ENCODE results near the gene PRRG4. TPM values are rescaled to one million over a fixed set of nuclear protein-coding genes. Genes with fewer than 3 reads are reported as not detected.
"Not testable (repeated sequence)": the region's sequence is repeated elsewhere in the genome, so short reads cannot be mapped to it uniquely, and the experiment has no call there.

PRRG4 gene
- total RNA-seq, 2 donors from 2014 or later, result 0.67 to 1.8 TPM

DNA sequence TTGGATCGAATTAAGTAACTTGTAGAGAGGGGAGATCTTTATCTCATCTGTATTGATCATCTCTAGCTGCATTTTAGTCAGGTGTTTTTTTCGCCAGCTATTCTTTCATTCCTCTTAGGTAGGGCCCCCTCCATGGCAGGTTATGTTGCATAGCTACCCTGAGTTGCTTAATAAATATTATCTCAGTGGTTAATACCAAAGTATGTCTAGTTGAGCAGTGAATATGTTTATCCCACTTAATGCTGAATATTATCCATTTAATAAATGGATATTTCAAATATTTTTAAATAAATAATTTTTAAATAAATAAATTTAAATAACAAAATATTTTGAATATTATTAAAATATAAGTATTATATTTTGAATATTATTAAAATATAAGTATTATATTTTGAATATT, 9.6 kb downstream of the PRRG4 start:
- Mint-ChIP-seq H3K27me3 (peaks cover 0 to 2% of the 10 kb centered on the region in 2 donors), H3K27ac (no peak overlapping the region), H3K4me1 (ENCODE audit: low read depth in 2 of 2) (no peaks in the 10 kb centered on the region), H3K4me3 (no peak overlapping the region), H3K36me3 (no peaks in the 10 kb centered on the region), H3K9me3 (no peaks in the 10 kb centered on the region)
- DNase-seq (ENCODE audit: low spot score) (no peak), ATAC-seq (no peak)

DNA sequence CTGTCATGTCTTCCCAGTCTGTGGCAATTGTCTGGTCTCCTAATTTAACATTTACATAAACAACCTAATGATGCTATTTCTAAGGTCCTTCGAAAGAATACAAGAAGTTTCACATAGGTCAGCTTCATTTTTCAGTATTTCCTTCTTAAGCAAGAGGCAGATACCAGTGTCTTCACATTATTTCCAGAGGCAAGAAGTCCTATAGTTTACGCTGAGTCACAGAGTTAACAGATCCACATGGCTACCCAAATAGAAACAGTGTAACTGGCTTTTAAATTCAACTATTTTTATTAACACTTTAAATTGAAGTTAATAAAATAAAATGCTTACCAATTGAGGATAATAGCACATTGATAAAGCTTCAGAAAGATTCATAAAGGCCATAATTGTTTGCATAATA, 10.9 kb downstream of the PRRG4 start:
- H3K27ac Mint-ChIP-seq, result no peak overlapping the region
- ATAC-seq, result no peak
- H3K4me1 Mint-ChIP-seq (ENCODE audit: low read depth in 2 of 2), result no peaks in the 10 kb centered on the region
- no peak overlapping the region for H3K4me3 Mint-ChIP-seq
- DNase-seq (ENCODE audit: low spot score), result no peak
- H3K9me3 Mint-ChIP-seq, result no peaks in the 10 kb centered on the region
- peaks cover 0 to 2% of the 10 kb centered on the region in 2 donors for H3K27me3 Mint-ChIP-seq
- no peaks in the 10 kb centered on the region for H3K36me3 Mint-ChIP-seq

DNA sequence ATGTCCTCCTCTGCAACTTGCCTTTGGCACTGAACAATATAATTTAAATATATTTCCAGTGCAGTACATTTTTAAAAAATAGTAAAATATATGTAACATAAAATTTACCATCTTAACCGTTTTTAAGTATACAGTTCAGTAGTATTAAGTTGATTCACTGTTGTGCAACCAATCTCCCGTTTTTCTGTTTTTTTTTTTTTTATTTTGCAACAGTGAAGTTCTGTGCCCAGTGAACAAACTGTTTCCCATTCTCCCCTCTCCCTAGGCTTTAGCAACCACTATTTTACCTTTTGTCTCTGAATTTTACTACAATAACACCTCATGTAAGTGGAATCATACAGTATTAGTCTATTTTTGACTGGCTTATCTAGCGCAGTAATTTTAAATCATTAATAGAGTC, 13.8 kb downstream of the PRRG4 start:
- no peak for ATAC-seq
- H3K4me3 Mint-ChIP-seq, result no peak overlapping the region
- no peak overlapping the region for H3K27ac Mint-ChIP-seq
- no peaks in the 10 kb centered on the region for H3K9me3 Mint-ChIP-seq
- no peaks in the 10 kb centered on the region for H3K4me1 Mint-ChIP-seq (ENCODE audit: low read depth in 2 of 2)
- DNase-seq (ENCODE audit: low spot score), result no peak
- H3K36me3 Mint-ChIP-seq, result no peaks in the 10 kb centered on the region
- H3K27me3 Mint-ChIP-seq, result peaks cover 0 to 7% of the 10 kb centered on the region in 2 donors

DNA sequence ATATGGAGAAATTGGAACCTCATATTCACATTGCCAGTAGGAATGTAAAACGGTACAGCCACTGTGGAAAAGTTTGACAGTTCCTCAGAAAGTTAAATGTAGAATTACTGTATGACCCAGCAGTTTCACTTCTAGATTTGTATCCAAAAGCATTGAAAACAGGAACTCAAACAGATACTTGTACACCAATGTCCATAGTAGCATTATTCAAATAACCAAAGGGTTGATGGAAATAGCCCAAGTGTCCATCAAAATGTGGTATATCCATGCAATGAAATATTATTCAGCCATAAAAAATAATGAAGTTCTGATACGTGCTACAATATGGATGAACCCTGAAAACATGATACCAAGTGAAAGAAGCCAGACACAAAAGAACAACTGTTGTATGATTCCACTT, 17.8 kb downstream of the PRRG4 start:
- Mint-ChIP-seq H3K27me3 (peaks cover 0 to 5% of the 10 kb centered on the region in 2 donors), H3K36me3 (no peaks in the 10 kb centered on the region), H3K4me1 (ENCODE audit: low read depth in 2 of 2) (peaks cover 0 to 10% of the 10 kb centered on the region in 2 donors), H3K9me3 (no peaks in the 10 kb centered on the region), H3K27ac (no peak overlapping the region), H3K4me3 (no peak overlapping the region)
- DNase-seq (ENCODE audit: low spot score) (no peak), ATAC-seq (no peak)

DNA sequence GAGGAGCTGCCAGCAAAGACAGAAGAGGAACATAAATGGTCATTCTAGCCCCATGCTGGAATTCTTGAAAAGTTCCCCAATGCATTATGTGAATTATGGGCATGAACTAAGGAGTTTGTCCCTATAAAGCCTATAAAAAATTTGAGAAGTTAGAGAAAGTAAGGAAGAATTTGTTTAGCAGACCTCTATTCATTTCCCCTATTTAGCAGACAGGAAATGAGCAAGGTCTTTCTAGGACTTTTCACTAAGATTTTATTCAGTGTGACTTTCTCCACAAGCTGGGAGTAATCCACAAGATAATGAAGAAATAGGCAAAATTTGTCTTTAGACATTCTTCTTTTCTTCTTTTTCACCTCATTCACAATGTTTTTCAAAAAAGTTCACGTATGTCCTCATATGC, 20.0 kb downstream of the PRRG4 start:
- no peak overlapping the region for H3K27ac Mint-ChIP-seq
- no peak overlapping the region for H3K4me3 Mint-ChIP-seq
- ATAC-seq, result no peak
- H3K4me1 Mint-ChIP-seq (ENCODE audit: low read depth in 2 of 2), result peaks cover 0 to 10% of the 10 kb centered on the region in 2 donors
- peaks cover 0 to 5% of the 10 kb centered on the region in 2 donors for H3K27me3 Mint-ChIP-seq
- no peaks in the 10 kb centered on the region for H3K36me3 Mint-ChIP-seq
- H3K9me3 Mint-ChIP-seq, result no peaks in the 10 kb centered on the region
- DNase-seq (ENCODE audit: low spot score), result no peak

DNA sequence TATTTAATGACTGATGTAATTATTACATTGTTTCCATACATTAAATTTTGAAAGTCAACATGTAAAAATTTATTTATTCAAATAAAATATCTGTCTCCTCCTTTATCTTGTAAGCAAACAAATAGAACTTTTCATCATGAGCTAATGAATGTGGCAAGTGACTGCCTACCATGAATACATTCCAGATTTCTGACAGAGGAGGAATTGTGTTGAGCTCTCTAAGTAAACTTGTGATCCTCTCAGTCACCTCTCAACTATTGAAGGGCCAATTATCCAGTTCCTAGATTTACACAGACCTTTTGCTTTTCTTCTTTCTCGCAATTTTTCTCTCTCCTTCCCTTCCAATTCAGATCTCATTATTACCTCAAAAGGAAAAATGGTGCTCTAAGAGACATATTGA, 21.5 kb downstream of the PRRG4 start:
- peaks cover 0 to 3% of the 10 kb centered on the region in 2 donors for H3K27me3 Mint-ChIP-seq
- DNase-seq (ENCODE audit: low spot score) (no peak), ATAC-seq (no peak)
- no peak overlapping the region for H3K27ac Mint-ChIP-seq
- no peak overlapping the region for H3K4me3 Mint-ChIP-seq
- no peaks in the 10 kb centered on the region for H3K36me3 Mint-ChIP-seq
- H3K4me1 Mint-ChIP-seq (ENCODE audit: low read depth in 2 of 2), result peaks cover 0 to 10% of the 10 kb centered on the region in 2 donors
- no peaks in the 10 kb centered on the region for H3K9me3 Mint-ChIP-seq

DNA sequence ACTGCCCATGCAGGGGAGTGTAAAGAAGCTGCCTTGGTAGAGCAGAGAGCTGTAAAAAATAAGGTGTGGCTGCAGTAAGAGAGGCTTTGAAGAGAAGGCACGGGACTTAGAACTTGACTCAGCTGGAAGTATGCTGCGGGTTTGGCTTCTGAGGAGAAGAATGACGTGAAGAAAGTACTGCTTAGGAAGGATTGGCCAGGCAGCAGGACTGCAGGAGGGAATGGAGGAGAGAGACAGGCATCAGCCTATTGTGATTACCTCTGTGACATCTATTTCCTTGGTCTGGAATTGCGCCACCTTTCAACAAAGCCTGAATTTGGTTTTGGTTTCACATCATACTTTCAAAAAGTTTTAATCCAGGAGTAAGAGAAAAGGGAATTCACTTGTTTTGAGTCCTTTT, 22.5 kb downstream of the PRRG4 start:
- DNase-seq (ENCODE audit: low spot score), result no peak
- Mint-ChIP-seq H3K9me3 (no peaks in the 10 kb centered on the region), H3K27me3 (no peaks in the 10 kb centered on the region), H3K4me3 (no peak overlapping the region), H3K4me1 (ENCODE audit: low read depth in 2 of 2) (peaks cover 0 to 10% of the 10 kb centered on the region in 2 donors), H3K27ac (no peak overlapping the region), H3K36me3 (no peaks in the 10 kb centered on the region)
- no peak for ATAC-seq

DNA sequence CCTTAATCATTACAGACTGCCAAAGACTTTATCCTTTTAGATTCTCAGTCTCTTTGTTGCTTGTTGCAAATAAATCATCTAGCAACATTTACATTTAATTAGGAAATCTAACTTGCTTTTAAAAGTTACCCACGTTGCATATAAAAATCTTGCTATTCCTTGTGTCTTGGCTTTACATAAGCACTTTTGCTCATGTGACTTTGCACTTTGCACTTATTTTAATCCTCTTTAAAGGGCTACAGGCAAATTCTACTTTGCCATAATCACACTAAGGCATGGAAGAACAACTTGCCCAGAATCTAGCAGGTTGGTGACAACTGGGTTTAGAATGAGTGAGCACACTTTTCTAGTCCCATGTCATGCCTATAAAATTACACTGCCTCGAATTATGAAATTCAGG, 25.9 kb downstream of the PRRG4 start:
- Mint-ChIP-seq H3K4me3 (no peak overlapping the region), H3K27me3 (no peaks in the 10 kb centered on the region), H3K9me3 (no peaks in the 10 kb centered on the region), H3K36me3 (no peaks in the 10 kb centered on the region), H3K4me1 (ENCODE audit: low read depth in 2 of 2) (peaks cover 0 to 6% of the 10 kb centered on the region in 2 donors), H3K27ac (no peak overlapping the region)
- no peak for ATAC-seq
- no peak for DNase-seq (ENCODE audit: low spot score)

DNA sequence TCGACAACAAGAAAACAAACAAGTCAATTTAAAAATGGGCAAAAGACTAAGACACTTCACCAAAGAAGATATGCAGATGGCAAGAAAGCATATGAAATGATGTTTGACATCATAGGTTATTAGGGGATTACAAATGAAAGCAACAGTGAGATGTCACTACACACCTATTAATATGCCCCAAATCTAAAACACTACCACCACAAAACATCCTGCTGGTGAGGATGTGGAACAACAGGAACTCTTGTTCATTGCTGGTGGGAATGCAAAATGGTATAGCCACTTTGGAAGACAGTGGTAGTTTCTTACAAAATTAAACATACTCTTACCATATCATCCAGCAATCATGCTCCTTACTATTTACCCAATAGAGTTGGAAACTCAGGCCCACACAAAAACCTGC, 29.0 kb downstream of the PRRG4 start:
- ATAC-seq, result no peak
- peaks cover 0 to 2% of the 10 kb centered on the region in 2 donors for H3K27me3 Mint-ChIP-seq
- H3K9me3 Mint-ChIP-seq, result no peaks in the 10 kb centered on the region
- no peak overlapping the region for H3K4me3 Mint-ChIP-seq
- no peaks in the 10 kb centered on the region for H3K4me1 Mint-ChIP-seq (ENCODE audit: low read depth in 2 of 2)
- H3K27ac Mint-ChIP-seq, result no peak overlapping the region
- H3K36me3 Mint-ChIP-seq, result no peaks in the 10 kb centered on the region
- DNase-seq (ENCODE audit: low spot score), result no peak

DNA sequence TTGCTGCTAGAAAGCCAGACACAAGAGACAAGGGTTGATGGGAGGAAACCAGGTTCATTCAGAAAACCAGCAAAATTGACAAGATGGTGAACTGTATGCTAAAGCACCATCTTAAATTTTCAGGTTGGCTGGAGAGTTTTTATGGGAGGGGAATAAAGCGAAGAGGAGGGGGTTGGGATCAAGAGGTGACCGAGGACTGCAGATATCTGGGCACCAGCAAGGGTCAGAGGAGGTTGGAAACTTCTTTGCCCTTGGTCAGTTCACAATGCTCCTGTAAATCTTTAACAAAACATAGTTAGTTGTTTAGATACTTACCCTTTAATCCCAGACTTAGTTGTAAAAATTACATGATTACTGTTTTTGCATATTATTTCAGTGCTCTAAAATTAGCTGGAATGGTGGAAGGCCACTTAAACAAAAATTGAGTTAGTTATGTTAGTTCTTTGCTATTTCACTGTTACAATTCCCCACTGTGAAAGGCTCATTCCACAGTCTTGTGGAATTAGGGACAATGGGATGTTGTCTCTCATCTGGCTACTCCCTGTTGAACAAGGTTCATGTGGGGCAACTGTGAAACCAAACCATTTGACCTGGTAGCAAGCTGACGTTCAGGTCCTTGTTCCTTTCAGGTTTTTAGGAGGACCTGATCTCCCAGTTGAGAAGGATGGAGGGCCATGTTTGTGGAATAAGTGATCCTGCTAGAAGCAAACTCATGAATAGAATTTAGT, 32.3 kb downstream of the PRRG4 start:
- Mint-ChIP-seq H3K27ac (no peak overlapping the region), H3K27me3 (peaks cover 8 to 11% of the 10 kb centered on the region in 2 donors), H3K9me3 (no peaks in the 10 kb centered on the region)

DNA sequence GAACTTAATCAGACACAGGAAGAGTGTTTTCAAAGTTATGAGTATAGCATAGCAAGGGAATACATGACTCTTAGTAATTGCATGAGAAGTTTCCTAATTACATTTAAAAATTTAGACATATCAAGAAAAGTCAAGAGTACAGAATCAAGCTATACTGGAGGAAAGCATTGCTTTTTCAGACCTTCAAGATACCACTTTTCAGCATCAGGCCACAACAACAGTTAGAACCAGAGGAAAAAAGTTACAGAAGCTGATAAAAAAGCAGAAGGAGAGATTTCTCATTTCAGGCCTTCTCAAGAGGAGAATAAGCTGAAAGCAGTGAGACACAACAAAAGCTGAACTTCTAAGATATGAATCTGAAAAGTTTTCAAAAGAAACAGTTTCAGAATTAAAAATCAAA, 34.8 kb downstream of the PRRG4 start:
- Mint-ChIP-seq H3K27me3 (peaks cover 14 to 20% of the 10 kb centered on the region in 2 donors), H3K36me3 (no peaks in the 10 kb centered on the region)
- no peak for ATAC-seq

More for the DNA sequence above, 32.3 kb downstream of the PRRG4 start:
- no peaks in the 10 kb centered on the region for H3K4me1 Mint-ChIP-seq (ENCODE audit: low read depth in 2 of 2)
- DNase-seq (ENCODE audit: low spot score), result no peak
- no peaks in the 10 kb centered on the region for H3K36me3 Mint-ChIP-seq
- ATAC-seq, result no peak
- H3K4me3 Mint-ChIP-seq, result no peak overlapping the region

DNA sequence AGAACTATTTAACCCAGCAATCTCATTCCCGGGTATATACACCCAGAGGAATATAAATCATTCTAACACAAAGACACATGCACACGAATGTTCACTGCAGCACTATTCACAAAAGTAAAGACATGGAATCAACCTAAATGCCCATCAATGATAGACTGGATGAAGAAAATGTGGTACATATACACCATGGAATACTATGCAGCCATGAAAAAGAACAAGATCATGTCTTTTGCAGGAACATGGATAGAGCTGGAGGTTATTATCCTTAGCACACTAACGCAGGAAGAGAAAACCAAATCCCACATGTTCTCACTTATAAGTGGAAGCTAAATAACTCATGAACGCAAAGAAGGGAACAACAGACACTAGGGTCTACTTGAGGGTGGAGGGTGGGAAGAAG, 39.0 kb downstream of the PRRG4 start:
- not testable (repeated sequence) for H3K36me3 Mint-ChIP-seq; H3K9me3 Mint-ChIP-seq; H3K4me3 Mint-ChIP-seq; DNase-seq (ENCODE audit: low spot score); H3K4me1 Mint-ChIP-seq (ENCODE audit: low read depth in 2 of 2); ATAC-seq; H3K27ac Mint-ChIP-seq
- peaks cover 17 to 20% of the 10 kb centered on the region in 2 donors for H3K27me3 Mint-ChIP-seq

More for the DNA sequence above, 34.8 kb downstream of the PRRG4 start:
- no peak for DNase-seq (ENCODE audit: low spot score)
- H3K9me3 Mint-ChIP-seq, result peaks cover 4% of the 10 kb centered on the region
- H3K4me3 Mint-ChIP-seq, result no peak overlapping the region
- H3K27ac Mint-ChIP-seq, result no peak overlapping the region
- H3K4me1 Mint-ChIP-seq (ENCODE audit: low read depth in 2 of 2), result no peaks in the 10 kb centered on the region

DNA sequence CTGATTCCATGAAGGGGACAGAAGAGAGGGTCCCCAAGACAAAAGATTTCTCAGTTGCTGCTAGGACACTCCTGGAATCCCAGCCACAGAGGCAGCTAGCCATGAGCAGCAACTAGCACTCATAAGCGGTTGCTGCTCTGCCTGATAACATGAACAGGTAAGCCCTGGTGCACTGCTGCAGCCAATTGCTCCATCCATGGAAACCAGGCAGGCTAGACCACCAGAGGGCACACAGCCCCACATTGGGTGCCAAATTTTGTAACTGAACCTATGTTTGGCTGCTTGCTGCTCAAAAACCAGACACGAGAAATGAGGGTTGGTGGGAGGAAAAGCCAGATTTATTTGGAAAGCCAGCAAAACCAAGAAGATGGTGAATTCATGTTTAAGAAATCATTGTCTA, 40.9 kb downstream of the PRRG4 start:
- ATAC-seq (peak in 1 of 2 donors; percentile 55), DNase-seq (ENCODE audit: low spot score) (no peak)
- H3K27ac Mint-ChIP-seq, result no peak overlapping the region
- H3K9me3 Mint-ChIP-seq, result peaks cover 4% of the 10 kb centered on the region
- H3K27me3 Mint-ChIP-seq, result peaks cover 20 to 23% of the 10 kb centered on the region in 2 donors
- no peaks in the 10 kb centered on the region for H3K36me3 Mint-ChIP-seq
- no peak overlapping the region for H3K4me3 Mint-ChIP-seq
- no peaks in the 10 kb centered on the region for H3K4me1 Mint-ChIP-seq (ENCODE audit: low read depth in 2 of 2)

DNA sequence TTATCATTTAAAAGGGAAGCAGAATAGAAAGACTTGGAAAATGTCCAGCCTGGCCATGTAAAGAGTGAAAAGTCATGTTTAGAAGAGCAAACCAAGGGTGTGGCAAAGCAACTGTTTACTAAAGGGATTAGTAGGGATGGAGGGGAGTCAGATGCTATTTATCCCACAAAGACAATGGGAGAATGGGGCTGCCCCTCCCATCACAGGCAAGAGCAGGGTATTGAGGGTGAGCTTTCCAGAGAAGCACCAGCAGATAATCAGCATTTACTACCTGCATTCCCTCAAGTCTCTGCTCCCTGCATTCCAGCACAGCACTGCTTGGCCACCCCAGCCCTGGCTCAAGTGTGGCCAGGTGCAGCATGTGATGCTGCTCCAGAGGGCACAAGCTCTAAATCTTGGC, 44.4 kb downstream of the PRRG4 start:
- no peak overlapping the region for H3K4me3 Mint-ChIP-seq
- H3K27me3 Mint-ChIP-seq, result peaks cover 6 to 14% of the 10 kb centered on the region in 2 donors
- no peaks in the 10 kb centered on the region for H3K9me3 Mint-ChIP-seq
- DNase-seq (ENCODE audit: low spot score) (no peak), ATAC-seq (peak in 1 of 2 donors; percentile 46)
- H3K4me1 Mint-ChIP-seq (ENCODE audit: low read depth in 2 of 2), result no peaks in the 10 kb centered on the region
- no peak overlapping the region for H3K27ac Mint-ChIP-seq
- H3K36me3 Mint-ChIP-seq, result no peaks in the 10 kb centered on the region

DNA sequence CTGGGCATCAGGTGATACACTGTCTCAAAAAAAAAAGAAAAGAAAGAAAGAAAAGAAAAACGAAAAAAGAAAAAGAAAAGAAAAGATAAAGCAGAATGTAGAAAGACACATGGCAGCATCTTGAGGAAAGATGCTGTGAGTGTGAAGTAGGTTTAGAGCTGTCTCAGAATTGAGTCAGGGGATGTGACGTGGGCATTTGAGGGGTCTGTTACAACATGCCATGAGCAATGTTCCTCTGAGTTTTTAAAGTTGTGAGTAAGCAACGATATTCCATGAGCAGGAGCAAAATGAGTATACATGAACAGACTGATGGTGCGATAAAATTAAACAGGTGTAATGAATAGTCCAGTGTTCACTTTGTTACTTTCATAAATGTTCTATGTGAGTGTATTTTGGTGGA, 51.6 kb downstream of the PRRG4 start:
- no peaks in the 10 kb centered on the region for H3K4me1 Mint-ChIP-seq (ENCODE audit: low read depth in 2 of 2)

More for the DNA sequence above, 51.6 kb downstream of the PRRG4 start:
- H3K9me3 Mint-ChIP-seq, result no peaks in the 10 kb centered on the region
- ATAC-seq (no peak), DNase-seq (ENCODE audit: low spot score) (no peak)
- no peak overlapping the region for H3K27ac Mint-ChIP-seq
- H3K36me3 Mint-ChIP-seq, result no peaks in the 10 kb centered on the region
- H3K4me3 Mint-ChIP-seq, result no peak overlapping the region
- H3K27me3 Mint-ChIP-seq, result peaks cover 4 to 10% of the 10 kb centered on the region in 2 donors

Measured in natural killer cell treated with Interleukin-12 subunit alpha and Interleukin-12 subunit beta and Interleukin-15 and Interleukin-18, amount 100 ng/mL, for 72 hours (primary cell).